Fibroblast of pulmonary artery (primary cell): ENCODE results near the gene SASH3.

Experiments used
- DNase-seq: peaks from one replicate; pipeline ENCODE4 v3.0.0-alpha.2; 2010; ENCODE audit warnings: low read depth
- H3K4me3 ChIP-seq: replicated peaks from 2 replicates; pipeline ENCODE4 v1.5.1; 2011; ENCODE audit warnings: low read depth, mild to moderate bottlenecking, control low read depth, low read length, moderate library complexity
- TF ChIP-seq, protein P1 (sequence below): IDR thresholded peaks from 2 replicates; pipeline ENCODE4 v1.5.1; 2011; ENCODE audit warnings: mild to moderate bottlenecking, control low read depth, low read length, inconsistent platforms; ENCODE audit errors: missing control alignments

Gene SASH3

DNA sequence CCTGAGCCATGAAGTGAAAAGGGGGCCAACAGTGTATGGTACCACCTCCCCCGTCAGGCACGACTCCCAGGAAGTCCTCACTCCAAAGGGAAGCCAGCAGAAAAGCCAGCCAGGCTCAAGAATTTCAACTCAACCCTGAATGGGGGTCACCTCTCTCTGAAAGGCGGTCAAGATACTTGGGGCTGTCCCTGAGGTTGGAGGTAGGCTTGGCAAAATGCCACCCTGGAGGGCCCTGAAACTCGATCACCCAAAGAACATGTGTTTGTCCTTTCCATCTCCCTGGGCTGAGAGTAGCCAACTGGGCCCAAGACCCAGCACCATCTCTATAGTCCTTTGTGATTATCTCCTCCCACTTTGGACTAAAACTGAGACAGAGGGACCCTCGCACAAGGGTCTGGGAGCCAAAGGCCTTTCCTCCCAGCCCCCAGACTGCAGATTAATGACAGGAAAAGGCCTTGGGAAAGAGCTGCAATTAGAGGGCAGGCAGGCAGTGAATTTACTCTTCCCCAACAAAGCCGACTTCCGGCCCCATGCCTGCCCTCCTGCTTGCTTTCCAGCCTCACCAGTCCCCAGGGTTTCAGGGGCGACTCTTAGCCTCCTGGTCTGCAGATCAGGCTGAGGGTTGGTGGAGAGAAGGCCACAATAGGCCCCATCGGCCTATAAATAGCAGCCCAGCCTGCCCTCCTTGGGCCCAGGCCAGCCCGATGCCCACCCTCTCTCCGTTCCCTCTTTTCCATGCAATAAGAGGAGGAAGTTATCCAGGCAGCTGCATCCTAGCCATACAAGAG lies 5.6 kb downstream of the SASH3 start:
- no peak overlapping the region for H3K4me3 ChIP-seq
- TF ChIP-seq, protein P1, sequence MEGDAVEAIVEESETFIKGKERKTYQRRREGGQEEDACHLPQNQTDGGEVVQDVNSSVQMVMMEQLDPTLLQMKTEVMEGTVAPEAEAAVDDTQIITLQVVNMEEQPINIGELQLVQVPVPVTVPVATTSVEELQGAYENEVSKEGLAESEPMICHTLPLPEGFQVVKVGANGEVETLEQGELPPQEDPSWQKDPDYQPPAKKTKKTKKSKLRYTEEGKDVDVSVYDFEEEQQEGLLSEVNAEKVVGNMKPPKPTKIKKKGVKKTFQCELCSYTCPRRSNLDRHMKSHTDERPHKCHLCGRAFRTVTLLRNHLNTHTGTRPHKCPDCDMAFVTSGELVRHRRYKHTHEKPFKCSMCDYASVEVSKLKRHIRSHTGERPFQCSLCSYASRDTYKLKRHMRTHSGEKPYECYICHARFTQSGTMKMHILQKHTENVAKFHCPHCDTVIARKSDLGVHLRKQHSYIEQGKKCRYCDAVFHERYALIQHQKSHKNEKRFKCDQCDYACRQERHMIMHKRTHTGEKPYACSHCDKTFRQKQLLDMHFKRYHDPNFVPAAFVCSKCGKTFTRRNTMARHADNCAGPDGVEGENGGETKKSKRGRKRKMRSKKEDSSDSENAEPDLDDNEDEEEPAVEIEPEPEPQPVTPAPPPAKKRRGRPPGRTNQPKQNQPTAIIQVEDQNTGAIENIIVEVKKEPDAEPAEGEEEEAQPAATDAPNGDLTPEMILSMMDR, result no peak
- no peak for DNase-seq

DNA sequence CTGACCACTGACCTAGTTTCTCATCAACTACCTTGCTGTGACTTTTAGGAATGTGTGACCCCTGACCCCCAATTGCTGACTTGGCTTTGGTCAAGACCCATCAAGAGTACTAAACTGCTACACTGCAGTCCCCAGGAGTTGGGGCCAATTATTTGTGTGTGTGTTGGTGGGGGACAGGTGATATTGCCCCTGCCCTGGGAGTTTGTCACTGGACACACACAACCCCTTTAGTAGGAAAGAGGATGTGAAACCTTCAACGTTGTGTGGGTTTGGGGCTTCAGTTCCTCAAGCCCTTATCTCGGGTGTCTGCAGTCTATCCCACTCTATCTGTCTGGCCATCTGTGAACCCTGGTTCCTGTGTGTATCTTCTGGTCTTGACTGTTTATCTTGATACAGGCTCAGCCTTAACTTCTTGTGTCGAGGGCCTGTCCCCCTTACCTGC lies 6.5 kb downstream of the SASH3 start:
- H3K4me3 ChIP-seq, result no peak overlapping the region
- DNase-seq, result no peak
- TF ChIP-seq, protein P1, result no peak

DNA sequence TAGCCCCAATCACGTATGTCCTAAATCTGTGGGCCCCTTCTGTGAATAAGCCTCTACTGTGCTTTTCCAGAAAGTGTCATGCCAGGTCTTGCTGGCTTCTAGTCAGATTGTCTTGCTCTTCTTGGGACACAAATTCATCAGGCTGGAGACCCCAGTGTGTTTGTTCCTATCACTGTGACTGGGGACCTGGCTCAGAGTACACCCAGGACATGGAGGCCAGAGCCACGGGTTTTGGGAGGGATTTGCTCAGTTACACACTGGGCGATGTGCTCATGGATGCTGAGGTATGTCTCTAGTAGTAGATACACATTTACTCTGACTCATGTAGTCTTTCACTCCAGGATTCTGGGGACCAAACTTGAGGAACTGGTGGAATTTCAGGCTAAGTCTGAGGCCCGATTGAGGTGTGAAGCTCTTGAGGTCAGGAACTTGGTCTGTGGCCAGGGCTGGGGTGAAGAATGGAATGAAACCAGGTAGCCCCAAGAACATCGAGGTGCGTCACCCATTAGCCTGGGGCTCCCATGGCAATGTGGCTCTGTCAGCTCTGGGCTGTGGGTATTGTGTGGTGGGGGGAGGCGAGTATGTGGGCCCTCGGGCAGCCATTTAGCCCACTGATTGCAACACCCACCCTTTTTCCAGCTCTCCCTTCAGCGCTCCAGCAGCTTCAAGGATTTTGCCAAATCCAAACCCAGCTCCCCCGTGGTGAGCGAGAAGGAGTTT lies 7.7 kb downstream of the SASH3 start:
- H3K4me3 ChIP-seq, result no peak overlapping the region
- TF ChIP-seq, protein P1, result no peak
- no peak for DNase-seq

DNA sequence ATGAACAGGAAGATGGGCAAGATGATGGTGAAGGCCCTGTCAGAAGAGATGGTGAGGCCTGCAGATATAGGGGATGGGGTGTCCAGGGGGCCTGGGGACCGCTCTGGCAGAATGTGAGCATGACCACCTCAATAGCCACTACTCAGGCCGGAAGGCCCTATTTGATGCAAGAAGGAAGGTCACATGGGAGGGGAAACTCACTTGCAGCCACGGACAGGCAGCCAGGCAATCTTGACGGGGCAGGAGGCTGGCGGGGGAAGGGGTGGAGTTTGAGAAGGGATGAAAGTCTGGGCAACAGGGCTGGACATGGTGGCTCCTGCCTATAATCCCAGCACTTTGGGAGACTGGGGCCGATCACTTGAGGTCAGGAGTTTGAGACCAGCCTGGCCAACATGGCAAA lies 8.8 kb downstream of the SASH3 start:
- no peak overlapping the region for H3K4me3 ChIP-seq
- DNase-seq, result no peak
- TF ChIP-seq, protein P1, result no peak

DNA sequence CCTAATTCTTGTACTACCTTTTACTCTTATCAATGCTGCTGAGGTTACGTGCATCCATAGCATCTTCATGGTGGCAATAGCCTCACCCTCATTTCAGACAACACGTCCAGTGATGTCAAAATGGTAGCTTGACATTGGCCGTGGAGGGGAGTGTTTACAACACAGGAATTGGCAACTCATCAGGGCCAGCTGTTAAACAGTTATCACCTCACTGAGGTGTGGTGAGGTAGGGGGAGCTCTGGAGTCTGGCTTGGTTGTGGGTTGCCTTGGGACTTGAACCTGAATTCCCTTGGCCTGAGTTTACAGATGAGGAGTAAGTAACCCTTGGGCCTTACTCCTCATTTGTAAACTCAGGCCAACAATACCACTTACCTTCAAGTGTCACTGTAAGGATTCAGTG lies 10.4 kb downstream of the SASH3 start:
- TF ChIP-seq, protein P1, result no peak
- DNase-seq, result no peak
- no peak overlapping the region for H3K4me3 ChIP-seq

DNA sequence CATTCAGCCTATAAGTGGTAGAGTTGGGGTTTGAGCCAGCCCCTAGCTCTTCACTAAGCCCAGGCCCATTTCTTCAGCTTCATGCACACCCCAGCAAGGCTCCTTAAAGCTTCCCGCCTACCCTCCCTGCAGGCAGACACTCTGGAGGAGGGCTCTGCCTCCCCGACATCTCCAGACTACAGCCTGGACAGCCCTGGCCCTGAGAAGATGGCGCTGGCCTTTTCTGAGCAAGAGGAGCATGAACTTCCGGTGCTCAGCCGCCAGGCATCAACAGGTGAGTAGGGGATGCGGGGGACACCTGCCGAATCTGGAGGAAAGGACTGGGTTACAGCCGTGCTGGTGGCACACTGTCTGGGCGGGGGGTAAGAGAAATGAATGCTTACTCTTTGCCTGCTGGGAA lies 11.1 kb downstream of the SASH3 start:
- H3K4me3 ChIP-seq, result no peak overlapping the region
- TF ChIP-seq, protein P1, result no peak
- no peak for DNase-seq
